ENCODE measurements around the gene CYP4F11. TPM values are rescaled to one million over a fixed set of nuclear protein-coding genes. Genes with fewer than 3 reads are reported as not detected.

CYP4F11 gene
- total RNA-seq, 1 experiment from 2014 or later: not detected

- H3K9me3 ChIP-seq (ENCODE audit: control insufficient read depth, low read depth, low read length): peaks cover 85% of the 10 kb centered on the region
- DNase-seq: no peak
- no peaks in the 10 kb centered on the region; the same call in 1 of the 2 replicates for H3K27me3 ChIP-seq (ENCODE audit: insufficient read depth, low read length)
- no peak overlapping the region for H3K23ac ChIP-seq (ENCODE audit: insufficient read length, low read depth, low read length)
- no peak overlapping the region for H3K9ac ChIP-seq (ENCODE audit: extremely low read depth, insufficient read length, low read length)
- no peak overlapping the region for H3K27ac ChIP-seq (ENCODE audit: insufficient read length, low read depth, low read length)
- Mint-ChIP-seq H3K27me3 (ENCODE audit: low read depth) (no peaks in the 10 kb centered on the region; the same call in 1 of the 2 replicates), H3K27ac (no peak overlapping the region), H3K36me3 (ENCODE audit: insufficient read depth in 1 of 3, low read depth in 3 of 3) (peaks cover 0 to 18% (median 4%) of the 10 kb centered on the region in 3 experiments; a peak in 4 of 7 replicates), H3K4me3 (no peak overlapping the region), H3K9me3 (peaks cover 95 to 100% of the 10 kb centered on the region in 2 experiments), H3K4me1 (no peaks in the 10 kb centered on the region)
- no peak overlapping the region for H2BK20ac ChIP-seq (ENCODE audit: low read depth, low read length, poor library complexity, severe bottlenecking)
- H3K79me1 ChIP-seq (ENCODE audit: insufficient read depth, low read depth, low read length, poor library complexity, severe bottlenecking): no peaks in the 10 kb centered on the region
- no peak overlapping the region for H4K5ac ChIP-seq (ENCODE audit: insufficient read length, low read depth, low read length)
- no peak overlapping the region for H3K4ac ChIP-seq (ENCODE audit: low read depth, low read length)
- H3K79me2 ChIP-seq (ENCODE audit: insufficient read depth, low read length): no peaks in the 10 kb centered on the region
- H3K4me1 ChIP-seq (ENCODE audit: insufficient read depth, low read length): no peaks in the 10 kb centered on the region
- no peak overlapping the region for H3K18ac ChIP-seq (ENCODE audit: insufficient read length, low read depth, low read length)
- H2AFZ ChIP-seq (ENCODE audit: low read length): no peak overlapping the region
- H2BK12ac ChIP-seq (ENCODE audit: insufficient read length, low read depth, low read length): no peak overlapping the region
- no peak overlapping the region for H2BK120ac ChIP-seq (ENCODE audit: low read depth, low read length, poor library complexity, severe bottlenecking)
- H3K4me2 ChIP-seq (ENCODE audit: insufficient read depth, insufficient read length, low read length): no peak overlapping the region
- no peak overlapping the region for H2AK5ac ChIP-seq (ENCODE audit: insufficient read length, low read length)
- H2BK5ac ChIP-seq (ENCODE audit: insufficient read length, low read length): no peak overlapping the region
- H3T11ph ChIP-seq (ENCODE audit: low read length): no peak overlapping the region
- H2BK15ac ChIP-seq (ENCODE audit: low read depth, low read length): no peak overlapping the region
- no CpG with 5 or more reads among the region's 6 CpGs for WGBS (ENCODE audit: extremely low coverage, insufficient read length, low lambda C conversion rate)
- H3K23me2 ChIP-seq (ENCODE audit: insufficient read length, low read depth, low read length, poor library complexity, severe bottlenecking): no peaks in the 10 kb centered on the region
- TF ChIP-seq CTCF (conservative IDR thresholded peaks at IDR 0.05): no peak
- H4K20me1 ChIP-seq (ENCODE audit: control insufficient read depth, insufficient read depth, insufficient read length): no peaks in the 10 kb centered on the region
- H3K56ac ChIP-seq (ENCODE audit: insufficient read length, low read depth, low read length): no peak overlapping the region
- no peak overlapping the region for H4K91ac ChIP-seq (ENCODE audit: insufficient read length, low read depth, low read length)
- no peak overlapping the region for H4K8ac ChIP-seq (replicated peaks; ENCODE audit: insufficient read length, low read depth, low read length)
- no peak overlapping the region for H3K14ac ChIP-seq (ENCODE audit: insufficient read depth, low read length)
Observed at GRCh38 chr19:15954820-15955219, 20.5 kb upstream of the CYP4F11 start.
